IPS-15b (cell line): ENCODE measurements around the gene EXOC4.

Experiments
- H3K27me3 ChIP-seq: one replicate; pipeline ENCODE4 v1.6.1; 2013; ENCODE audit warnings: low read length; ENCODE audit not compliant: control insufficient read depth, insufficient read depth
- H3K36me3 ChIP-seq: one replicate; pipeline ENCODE4 v1.6.1; 2013; ENCODE audit warnings: low read length; ENCODE audit not compliant: control insufficient read depth, insufficient read depth
- H3K4me1 ChIP-seq: one replicate; pipeline ENCODE4 v1.6.1; 2013; ENCODE audit warnings: mild to moderate bottlenecking, low read length; ENCODE audit not compliant: control insufficient read depth, insufficient read depth
- H3K4me3 ChIP-seq: one replicate; pipeline ENCODE4 v1.5.1; 2013; ENCODE audit warnings: low read depth, low read length
- H3K9ac ChIP-seq: one replicate; pipeline ENCODE4 v1.6.1; 2013; ENCODE audit warnings: low read depth, mild to moderate bottlenecking, low read length
- H3K9me3 ChIP-seq: one replicate; pipeline ENCODE4 v1.6.1; 2013; ENCODE audit warnings: mild to moderate bottlenecking, low read length; ENCODE audit not compliant: control insufficient read depth, insufficient read depth

Gene EXOC4

DNA sequence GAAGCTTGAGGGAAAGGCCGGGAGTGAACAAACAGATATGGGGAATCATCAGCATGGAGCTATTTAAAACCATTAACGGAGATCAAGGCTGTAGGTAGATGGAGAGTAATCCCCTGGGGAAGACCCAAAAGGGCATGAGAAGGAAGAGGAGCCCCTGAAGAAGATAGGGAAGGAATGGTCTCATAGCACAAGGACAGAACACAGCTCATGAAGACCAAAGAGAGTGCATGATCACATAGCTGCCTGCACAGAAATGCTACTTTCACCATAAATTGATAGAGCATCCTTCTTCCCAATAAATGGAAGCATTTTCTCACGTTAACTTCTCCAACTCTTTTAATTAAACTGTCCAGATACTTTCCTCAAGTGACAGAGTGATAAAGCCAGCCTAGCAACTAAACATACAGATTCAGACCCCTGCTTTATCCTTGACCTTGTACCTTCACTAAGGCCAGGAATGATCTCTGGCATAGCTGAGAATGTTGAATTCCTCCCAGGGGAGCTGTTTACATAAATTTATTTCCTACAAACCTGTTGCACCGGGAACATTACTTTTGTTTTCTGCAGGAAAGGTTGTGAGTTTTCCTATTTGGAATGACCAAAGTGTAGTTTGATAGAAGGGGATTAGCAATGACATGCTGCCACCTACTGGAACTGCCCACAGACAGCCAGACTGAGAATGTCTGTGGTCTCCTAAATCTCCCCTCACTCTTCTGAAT, 763.5 kb downstream of the EXOC4 start:
- H3K4me1 ChIP-seq = peaks cover 3% of the 10 kb centered on the region
- no peaks in the 10 kb centered on the region for H3K27me3 ChIP-seq
- no peak overlapping the region for H3K4me3 ChIP-seq
- no peaks in the 10 kb centered on the region for H3K36me3 ChIP-seq
- no peaks in the 10 kb centered on the region for H3K9me3 ChIP-seq
- H3K9ac ChIP-seq = no peak overlapping the region

DNA sequence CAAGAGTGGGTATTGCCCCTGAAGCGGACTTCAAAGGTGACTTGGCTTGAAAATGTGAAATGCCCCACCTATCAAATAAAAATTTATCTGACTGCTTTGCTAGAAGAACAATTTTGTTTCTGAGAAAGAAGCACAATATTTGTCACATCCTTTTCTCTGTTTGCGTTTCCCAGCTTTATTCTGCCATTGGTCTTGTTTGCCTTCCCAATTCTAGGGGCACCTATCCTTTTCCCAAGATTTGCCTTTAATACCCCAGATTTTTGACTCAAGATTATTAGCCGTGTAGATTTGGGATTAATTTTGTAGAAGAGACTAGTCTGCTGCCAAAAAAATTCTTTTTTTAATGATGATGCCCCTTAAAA, 764.0 kb downstream of the EXOC4 start:
- Histone ChIP-seq H3K27me3 (no peaks in the 10 kb centered on the region), H3K4me1 (peaks cover 3% of the 10 kb centered on the region), H3K9ac (no peak overlapping the region), H3K4me3 (no peak overlapping the region), H3K36me3 (no peaks in the 10 kb centered on the region), H3K9me3 (no peaks in the 10 kb centered on the region)

DNA sequence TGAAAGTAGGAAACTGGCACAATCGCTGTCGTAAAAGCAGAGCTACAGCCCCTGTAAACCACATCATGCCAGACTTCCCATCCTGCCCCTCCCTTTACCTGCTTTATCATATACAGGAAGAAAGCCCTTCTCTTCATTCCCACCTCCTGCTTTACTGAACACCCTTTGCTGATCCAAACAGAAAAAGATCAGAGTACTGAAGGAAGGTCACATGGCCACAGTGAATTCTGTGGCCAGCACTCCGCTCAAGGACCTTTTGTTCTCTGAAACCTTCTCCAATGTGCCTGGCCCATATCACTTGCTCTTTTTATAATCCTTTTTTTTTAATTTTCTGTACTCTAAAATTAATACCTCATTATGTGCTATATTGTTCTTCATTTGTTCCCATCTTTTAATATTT, 765.4 kb downstream of the EXOC4 start:
- no peak overlapping the region for H3K4me3 ChIP-seq
- H3K36me3 ChIP-seq = no peaks in the 10 kb centered on the region
- H3K9me3 ChIP-seq = no peaks in the 10 kb centered on the region
- H3K9ac ChIP-seq = no peak overlapping the region
- H3K27me3 ChIP-seq = no peaks in the 10 kb centered on the region
- H3K4me1 ChIP-seq = peaks cover 3% of the 10 kb centered on the region

DNA sequence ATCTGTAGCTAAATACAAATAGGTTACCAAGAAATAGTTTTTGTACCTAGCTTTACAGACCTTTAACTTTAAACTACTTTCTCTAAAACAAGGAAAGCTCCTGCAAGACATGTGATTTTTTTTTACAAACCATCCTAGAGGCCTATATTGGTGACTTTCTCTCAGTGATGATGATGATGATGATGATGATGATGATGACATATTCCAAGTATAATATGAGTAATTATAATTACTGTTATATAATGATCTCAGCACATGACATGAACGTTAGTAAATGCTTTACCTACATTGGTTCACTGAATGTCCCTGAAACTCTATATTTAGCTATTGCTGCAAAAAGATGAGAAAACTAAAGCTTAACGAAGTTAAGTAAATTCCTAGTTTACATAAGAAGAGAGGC, 766.4 kb downstream of the EXOC4 start:
- H3K4me1 ChIP-seq = peaks cover 3% of the 10 kb centered on the region
- H3K9ac ChIP-seq = no peak overlapping the region
- H3K36me3 ChIP-seq = no peaks in the 10 kb centered on the region
- H3K27me3 ChIP-seq = no peaks in the 10 kb centered on the region
- no peak overlapping the region for H3K4me3 ChIP-seq
- H3K9me3 ChIP-seq = no peaks in the 10 kb centered on the region

DNA sequence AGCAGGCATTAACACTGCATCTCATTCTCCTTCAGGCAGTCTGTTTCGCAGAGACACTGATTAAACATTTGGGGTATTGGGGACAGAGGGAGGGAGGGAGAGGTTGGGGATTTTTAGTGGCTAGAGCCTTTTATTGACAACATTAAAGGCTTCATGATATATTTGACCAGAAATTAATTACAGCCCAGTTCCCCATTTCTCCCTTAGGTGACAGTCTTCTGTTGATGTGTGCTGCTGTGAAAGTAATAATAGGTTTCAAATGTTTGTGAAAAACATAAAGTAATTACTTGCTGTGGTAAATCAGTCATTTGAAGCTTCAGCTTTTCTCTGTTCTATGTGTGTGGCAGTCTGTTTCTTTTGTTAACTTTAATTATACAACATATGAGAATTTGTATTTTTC, 769.0 kb downstream of the EXOC4 start:
- no peaks in the 10 kb centered on the region for H3K27me3 ChIP-seq
- no peak overlapping the region for H3K4me3 ChIP-seq
- peaks cover 3% of the 10 kb centered on the region for H3K4me1 ChIP-seq
- no peaks in the 10 kb centered on the region for H3K9me3 ChIP-seq
- H3K36me3 ChIP-seq = no peaks in the 10 kb centered on the region
- H3K9ac ChIP-seq = no peak overlapping the region

DNA sequence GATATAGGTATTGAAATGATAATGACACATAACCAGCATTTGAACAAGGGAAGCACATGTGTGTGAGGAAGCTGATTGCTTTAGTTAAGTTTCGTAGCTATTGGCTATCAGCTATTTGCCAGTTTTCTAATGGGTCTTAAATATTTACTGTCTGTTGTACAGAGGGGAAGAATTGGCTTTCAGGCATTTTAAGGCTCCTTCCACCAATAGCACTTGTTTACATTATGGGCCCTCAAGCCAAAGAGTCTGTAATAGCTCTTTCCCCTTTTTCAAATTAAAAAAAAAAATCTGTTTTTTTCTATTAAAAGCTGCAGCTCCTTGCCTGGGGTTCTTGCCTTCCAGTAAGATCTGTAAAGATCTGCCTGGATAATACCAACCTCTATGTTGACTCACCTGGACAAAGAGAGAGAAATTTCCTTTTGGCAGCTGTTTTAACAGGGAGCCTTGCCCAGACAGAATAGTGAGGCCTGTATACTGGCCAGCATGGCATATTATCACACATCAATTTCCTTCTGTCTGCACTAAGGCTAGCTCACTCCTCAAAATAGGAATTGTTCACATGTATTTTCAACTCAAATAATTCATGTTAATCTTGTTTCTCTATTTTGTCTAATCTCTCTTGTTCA, 769.5 kb downstream of the EXOC4 start:
- Histone ChIP-seq H3K27me3 (no peaks in the 10 kb centered on the region), H3K4me1 (peaks cover 3% of the 10 kb centered on the region), H3K36me3 (no peaks in the 10 kb centered on the region), H3K4me3 (no peak overlapping the region), H3K9ac (no peak overlapping the region), H3K9me3 (no peaks in the 10 kb centered on the region)

DNA sequence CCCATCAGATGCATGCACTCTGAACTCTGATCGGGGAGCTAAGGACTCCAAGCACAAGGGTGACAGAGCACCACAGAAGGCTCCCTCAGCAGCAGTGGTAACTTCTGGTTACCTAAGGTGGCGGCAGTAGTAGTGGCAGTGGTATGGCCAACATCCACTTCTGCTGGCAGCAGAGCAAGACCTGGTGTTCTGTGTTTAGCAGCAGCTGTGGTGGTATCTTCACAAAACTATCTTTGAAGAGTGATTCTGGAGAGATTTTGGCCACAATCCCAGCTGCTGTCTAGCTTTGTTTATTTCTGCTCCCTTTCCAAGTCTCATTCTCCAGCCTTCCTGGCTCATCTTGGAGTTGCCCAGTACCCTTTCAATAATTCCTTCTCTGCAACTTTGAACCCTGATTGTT, 771.9 kb downstream of the EXOC4 start:
- no peaks in the 10 kb centered on the region for H3K36me3 ChIP-seq
- H3K9me3 ChIP-seq = no peaks in the 10 kb centered on the region
- H3K9ac ChIP-seq = no peak overlapping the region
- no peaks in the 10 kb centered on the region for H3K27me3 ChIP-seq
- H3K4me3 ChIP-seq = no peak overlapping the region
- peaks cover 4% of the 10 kb centered on the region for H3K4me1 ChIP-seq

DNA sequence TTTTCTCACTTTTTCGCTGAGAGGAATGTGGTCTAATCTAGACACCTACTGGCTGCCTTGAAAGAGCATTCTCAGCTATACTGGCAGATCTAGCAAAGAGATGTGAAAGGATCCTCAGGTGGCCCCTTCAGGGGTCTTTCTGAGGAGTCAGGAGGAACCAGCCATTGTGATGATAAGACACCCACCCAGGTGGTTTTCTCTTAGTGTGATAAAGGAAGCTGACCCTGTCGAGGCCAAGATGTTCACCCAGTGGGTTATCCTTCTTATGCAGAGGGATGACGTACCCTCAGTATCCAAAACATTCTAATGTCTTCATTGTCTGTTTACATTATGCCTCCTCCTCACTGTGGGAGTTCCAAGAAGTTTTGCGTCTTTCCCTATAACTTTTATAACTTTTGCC, 776.0 kb downstream of the EXOC4 start:
- Histone ChIP-seq H3K9me3 (no peaks in the 10 kb centered on the region), H3K36me3 (no peaks in the 10 kb centered on the region), H3K9ac (no peak overlapping the region), H3K4me1 (peaks cover 4% of the 10 kb centered on the region), H3K4me3 (no peak overlapping the region), H3K27me3 (no peaks in the 10 kb centered on the region)

DNA sequence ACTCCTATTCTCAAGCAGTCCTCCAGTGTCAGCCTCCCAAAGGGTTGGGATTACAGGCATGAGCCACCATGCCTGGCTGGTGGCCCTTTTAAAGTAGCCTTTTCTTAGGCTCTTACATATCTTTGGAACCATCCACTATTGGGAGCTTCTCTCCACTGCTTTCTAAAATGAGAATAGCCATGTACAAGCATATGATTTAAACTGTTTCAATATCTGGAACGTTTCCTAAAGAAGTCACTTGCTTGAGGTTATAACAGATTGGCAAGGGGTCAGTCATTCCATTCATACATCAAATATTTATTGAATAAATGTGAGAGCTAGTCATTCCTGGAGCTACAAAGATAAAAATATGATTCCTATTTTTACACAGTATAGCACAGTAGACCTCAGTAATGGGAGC, 776.9 kb downstream of the EXOC4 start:
- H3K4me3 ChIP-seq = no peak overlapping the region
- no peaks in the 10 kb centered on the region for H3K27me3 ChIP-seq
- no peaks in the 10 kb centered on the region for H3K9me3 ChIP-seq
- no peak overlapping the region for H3K9ac ChIP-seq
- no peaks in the 10 kb centered on the region for H3K36me3 ChIP-seq
- peaks cover 7% of the 10 kb centered on the region for H3K4me1 ChIP-seq

DNA sequence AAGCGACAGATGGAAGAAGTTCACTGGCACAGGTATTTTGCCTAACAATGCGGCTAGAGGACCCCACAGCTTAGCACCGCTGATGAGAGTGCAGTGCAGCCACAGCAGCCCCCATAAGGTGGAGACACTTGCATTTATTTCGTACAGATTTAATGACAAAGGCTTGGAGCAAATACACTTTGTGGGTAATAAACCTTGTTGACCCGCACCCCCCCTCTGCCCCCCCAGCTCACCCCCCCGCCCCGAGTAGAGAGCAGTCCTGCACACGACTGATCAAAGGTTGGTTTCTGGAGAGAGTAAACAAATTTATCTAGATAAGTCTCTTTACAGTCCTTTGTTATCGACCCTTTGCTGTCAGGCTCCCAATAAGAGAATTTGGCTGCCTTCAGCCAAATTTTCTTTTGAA, 777.6 kb downstream of the EXOC4 start:
- no peaks in the 10 kb centered on the region for H3K9me3 ChIP-seq
- no peak overlapping the region for H3K9ac ChIP-seq
- no peak overlapping the region for H3K4me3 ChIP-seq
- peaks cover 7% of the 10 kb centered on the region for H3K4me1 ChIP-seq
- H3K36me3 ChIP-seq = no peaks in the 10 kb centered on the region
- no peaks in the 10 kb centered on the region for H3K27me3 ChIP-seq

DNA sequence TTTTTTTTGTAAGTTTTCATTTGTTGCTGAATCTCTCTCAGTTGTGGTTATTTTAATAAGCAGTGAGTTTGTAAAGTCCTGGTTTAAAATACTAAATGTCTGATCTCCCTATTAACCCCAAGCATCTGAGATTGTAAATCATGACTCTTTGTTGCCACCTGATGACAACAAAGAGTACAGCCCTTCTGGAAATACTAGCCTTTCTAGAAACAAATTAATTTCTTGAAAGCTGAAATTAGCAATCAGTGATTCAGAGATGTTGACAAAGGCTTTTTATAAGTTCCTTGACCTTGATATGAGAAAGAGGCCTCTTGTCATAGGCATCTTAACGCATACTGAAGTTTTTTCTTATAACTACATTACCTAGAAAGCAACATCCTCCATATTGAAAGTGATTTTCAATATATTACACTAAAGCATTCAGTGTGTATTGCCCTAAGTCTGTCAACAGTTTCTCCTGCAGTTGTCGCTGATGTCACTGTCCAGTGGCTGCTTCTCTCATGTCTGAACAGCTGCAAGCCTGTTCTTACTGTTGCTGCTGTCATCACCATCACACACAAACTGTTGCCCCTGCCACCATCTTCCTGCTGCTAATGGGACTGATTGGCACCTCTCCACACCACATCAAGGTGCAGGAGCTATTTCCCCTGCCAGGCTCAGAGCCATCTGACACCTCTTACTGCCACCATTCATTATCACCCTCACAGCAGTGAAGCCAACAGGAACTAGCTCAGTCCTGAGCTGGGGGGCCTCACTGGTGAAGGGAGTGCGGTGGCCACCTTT, 779.1 kb downstream of the EXOC4 start:
- no peaks in the 10 kb centered on the region for H3K36me3 ChIP-seq
- H3K4me1 ChIP-seq = peaks cover 7% of the 10 kb centered on the region
- no peaks in the 10 kb centered on the region for H3K27me3 ChIP-seq
- no peak overlapping the region for H3K9ac ChIP-seq
- no peaks in the 10 kb centered on the region for H3K9me3 ChIP-seq
- H3K4me3 ChIP-seq = no peak overlapping the region

DNA sequence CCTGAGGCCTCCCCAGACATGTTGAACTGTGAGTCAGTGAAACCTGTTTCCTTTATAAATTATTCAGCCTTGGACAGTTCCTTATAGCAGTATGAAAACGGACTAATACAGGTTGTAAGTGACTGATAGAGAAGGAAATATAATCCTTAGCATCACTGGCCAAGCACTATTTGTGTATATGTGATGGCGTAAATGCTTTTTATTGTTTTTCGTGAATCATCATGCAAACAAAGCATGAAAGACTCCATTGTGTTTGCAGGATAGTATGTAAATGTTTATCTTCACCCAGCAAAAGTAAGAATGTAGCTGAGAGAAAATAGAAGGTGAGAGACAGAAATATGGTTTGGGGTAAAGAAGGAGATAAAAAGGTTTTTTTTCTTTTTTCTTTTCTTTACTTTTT, 781.8 kb downstream of the EXOC4 start:
- no peaks in the 10 kb centered on the region for H3K9me3 ChIP-seq
- H3K27me3 ChIP-seq = no peaks in the 10 kb centered on the region
- H3K4me3 ChIP-seq = no peak overlapping the region
- H3K36me3 ChIP-seq = no peaks in the 10 kb centered on the region
- no peak overlapping the region for H3K9ac ChIP-seq
- peaks cover 3% of the 10 kb centered on the region for H3K4me1 ChIP-seq
